H1 (cell line): ENCODE measurements around the gene PTPN13. TPM values are rescaled to one million over a fixed set of nuclear protein-coding genes. Genes with fewer than 3 reads are reported as not detected.

ENCODE experiments used
- ASH2L ChIP-seq: fragments of 200-600, 300-600 bp; sonication (generic); IDR thresholded peaks from one replicate; pipeline ENCODE4 v1.7.1; 2017; ENCODE audit warnings: low read length
- SAP30 ChIP-seq: fragments of 300-600 bp; sonication (generic); IDR thresholded peaks from 2 replicates; pipeline ENCODE4 v1.7.1; 2012; ENCODE audit warnings: low read length, moderate library complexity, mild to moderate bottlenecking, inconsistent platforms; ENCODE audit not compliant: insufficient read depth, insufficient replicate concordance
- TBP ChIP-seq: IDR thresholded peaks from 2 replicates; pipeline ENCODE4 v1.6.1; 2011; ENCODE audit warnings: low read depth, low read length, improper control_type of control experiment
- polyA plus RNA-seq, 7 experiments: library from polyadenylated mRNA; depleted of rRNA in 3 of 7; stranded (reverse) in 5 of 7; unstranded in 2 of 7; fragments of >200 nt in 5 of 7; fragments of 200-250 nt in 2 of 7; gene quantifications; 1 replicate in 5 of 7; 2 replicates in 1 of 7; 4 replicates in 1 of 7; pipeline versions ENCODE4 v1.2.1 to v1.2.3, GENCODE V29; 2011 to 2013; ENCODE audit warnings: missing spikeins in 2 of 7, mixed read lengths in 2 of 7
- total RNA-seq: library from RNA; stranded (reverse); fragmentation: NEBNext Ultra II Directional; extraction: Animal tissue kit (Norgen Biotek cat#: 25700); gene quantifications from 2 replicates; pipeline ENCODE4 v1.2.1, GENCODE V29; 2021

Gene PTPN13
- total and polyA plus RNA-seq, 2 of the 8 experiments (the other 6 are each of a cell fraction or from before 2014, with no cell fraction given), result 12.7 to 57.9 TPM

DNA sequence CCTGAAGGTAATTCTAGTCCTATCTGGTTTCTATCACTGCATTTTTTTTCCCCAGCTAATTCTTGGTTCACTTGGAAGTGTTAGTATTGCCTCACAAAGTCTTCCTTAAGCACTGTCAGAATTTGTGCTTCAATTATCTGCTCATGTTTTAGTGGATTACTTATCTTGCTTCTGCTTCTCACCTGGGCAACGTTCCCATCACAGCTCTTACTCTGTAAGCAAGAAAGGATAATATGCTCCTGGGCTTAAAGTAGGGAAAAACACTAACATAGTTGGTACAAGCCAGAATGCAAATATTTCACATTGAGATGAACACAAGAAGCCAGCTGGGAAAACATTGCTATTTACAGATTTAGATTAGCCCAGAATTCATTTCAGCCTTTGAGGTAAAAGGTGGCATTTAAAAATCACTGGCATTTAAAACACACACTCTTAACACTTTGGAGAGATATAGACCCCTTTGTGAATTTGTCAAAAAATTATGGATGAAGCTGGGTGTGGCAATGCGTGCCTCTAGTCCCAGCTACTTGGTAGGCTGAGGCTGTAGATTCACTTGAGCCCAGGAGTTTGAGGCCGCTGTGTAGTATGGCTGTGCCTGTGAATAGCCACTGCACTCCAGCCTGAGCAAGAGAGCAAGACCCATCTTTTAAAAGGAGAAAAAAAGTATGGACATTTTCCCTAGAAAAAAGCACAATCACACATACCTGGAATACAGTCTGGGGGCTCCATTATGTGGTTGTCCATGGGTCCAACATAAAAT is 6.6 kb upstream of the PTPN13 start (continued):
- no peak for TF ChIP-seq SAP30
- TF ChIP-seq ASH2L, result no peak
- TF ChIP-seq TBP, result no peak
